Ovary (tissue), 3 donors: ENCODE data around the gene BCAT1.

Source experiments
- CTCF ChIP-seq, 3 donors: fragments of 450-650 bp in 2 of 3; fragments of 200-600 bp in 1 of 3; IDR thresholded peaks; one replicate each; pipeline versions ENCODE4 v1.5.1 to v1.8.0; 2016 to 2022; ENCODE audit warnings: antibody characterized with exemption in 3 of 3, mild to moderate bottlenecking in 1 of 3
- EP300 ChIP-seq: sonication (generic); formaldehyde crosslinking; IDR thresholded peaks from one replicate; pipeline ENCODE4 v1.6.1; 2017; ENCODE audit warnings: antibody characterized with exemption
- POLR2A ChIP-seq: fragments of 450-650 bp; IDR thresholded peaks from one replicate; pipeline ENCODE4 v1.6.1; 2017; ENCODE audit warnings: antibody characterized with exemption, mild to moderate bottlenecking, moderate library complexity
- donor health status: DM: no; HTN: no; CAD: no.

GRCh38 chr12:24777359-24777758 is 171.5 kb downstream of the BCAT1 start:
- TF ChIP-seq POLR2A (no peak), CTCF (IDR thresholded peaks at IDR 0.05) (no peak), EP300 (no peak)
